Measurements from ENCODE around the gene UBE2S.

UBE2S gene

DNA sequence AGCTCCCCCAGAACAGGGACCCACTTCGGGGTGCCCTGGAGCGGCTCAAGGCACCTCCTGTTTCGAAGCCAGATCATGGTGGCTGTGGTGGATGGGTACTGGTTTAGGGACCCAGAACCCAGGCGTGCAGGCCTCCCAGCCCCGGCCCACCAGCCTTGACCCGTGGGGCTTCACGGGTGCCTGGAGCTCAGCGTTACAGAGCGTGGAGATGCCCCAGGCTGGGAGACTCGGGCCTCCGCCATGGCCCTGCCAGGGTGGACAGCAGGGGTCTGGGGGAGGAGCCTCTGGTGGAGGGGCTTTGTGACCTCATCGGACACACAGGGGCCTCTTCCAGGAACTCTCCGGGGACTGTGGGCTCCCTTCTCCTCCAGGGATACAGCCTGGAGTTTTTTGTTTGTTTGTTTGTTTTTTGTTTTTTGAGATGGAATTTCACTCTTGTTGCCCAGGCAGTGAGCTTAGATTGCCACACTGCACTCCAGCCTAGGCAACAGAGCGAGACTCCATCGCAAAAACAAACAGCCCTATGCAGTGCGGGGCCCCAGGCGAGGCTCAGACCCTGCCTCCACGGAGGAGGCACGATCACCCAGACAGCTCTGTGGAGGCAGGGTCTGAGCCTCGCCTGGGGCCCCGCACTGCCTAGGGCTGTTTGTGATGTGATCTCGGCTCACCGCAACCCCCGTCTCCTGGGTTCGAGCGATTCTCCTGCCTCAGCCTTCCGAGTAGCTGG is 44.4 kb downstream of the UBE2S start, which contains the start of gene GARIN5B:
TSS of gene GARIN5B (minus strand) at position 271 of the 727 bp plus-strand sequence. CDS start at position 77, 194 bp downstream.
- Histone ChIP-seq H3K36me3 (ENCODE audit: insufficient read depth, insufficient read length, low read length) (peaks cover 21% of the 10 kb centered on the region), H3K4me3 (ENCODE audit: insufficient read length, low read depth) (no peak within 1 kb of the TSS), H3K9me3 (ENCODE audit: insufficient read depth, low read length) (no peaks in the 10 kb centered on the region), H3K4me1 (ENCODE audit: insufficient read depth, insufficient read length) (peaks cover 5% of the 10 kb centered on the region), H3K9ac (ENCODE audit: insufficient read length, low read depth) (no peak within 1 kb of the TSS), H3K27me3 (ENCODE audit: insufficient read depth, insufficient read length) (peaks cover 8% of the 10 kb centered on the region)
- no peak for TF ChIP-seq YY1 (IDR thresholded peaks at IDR 0.05; ENCODE audit: insufficient read depth, insufficient read length)
- TF ChIP-seq ZNF274 (IDR thresholded peaks at IDR 0.05; ENCODE audit: low read depth, low read length), result no peak
- TF ChIP-seq SUZ12 (IDR thresholded peaks at IDR 0.05; ENCODE audit: extremely low read depth, insufficient read depth, insufficient read length), result no peak
- DNase-seq (ENCODE audit: low read depth, low spot score), result no peak

DNA sequence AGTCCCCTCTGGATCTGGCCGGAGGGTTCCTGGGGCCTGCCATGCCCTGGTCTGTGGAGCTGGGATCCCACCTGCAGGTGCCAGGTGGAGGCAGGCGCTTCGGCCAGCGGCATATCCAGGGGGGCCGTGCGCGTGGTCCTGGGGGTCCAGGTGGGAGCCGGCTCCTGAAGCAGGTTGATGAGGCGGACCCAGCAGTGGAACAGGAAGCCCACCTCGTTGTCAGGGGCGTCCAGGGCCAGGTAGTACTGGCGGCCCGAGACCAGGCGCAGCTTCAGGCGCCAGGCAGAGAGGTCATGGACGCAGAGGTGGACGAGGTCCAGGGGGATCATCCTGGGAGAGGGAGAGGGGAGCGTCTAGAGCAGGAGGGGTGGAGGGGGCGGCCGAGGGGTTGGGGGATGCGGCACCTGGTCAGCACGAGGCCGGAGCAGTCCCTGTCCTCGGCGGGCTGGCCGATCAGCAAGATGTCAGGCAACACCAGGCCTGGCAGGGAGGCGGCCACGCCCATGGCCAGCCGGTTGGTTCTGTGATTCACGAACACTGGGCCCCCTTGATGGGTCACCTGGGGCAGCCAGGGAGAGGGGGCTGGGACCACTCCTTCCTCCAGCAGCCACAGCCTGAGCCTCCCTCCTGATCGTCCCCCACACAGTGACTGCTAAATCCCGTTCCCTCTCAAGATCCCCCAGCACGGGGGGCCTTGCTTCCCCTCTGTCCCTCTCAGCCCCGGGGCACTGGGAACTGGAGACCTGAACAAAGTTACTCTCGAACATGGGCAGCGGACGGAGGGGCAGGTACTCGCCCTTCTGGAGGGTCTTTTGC is 45.2 kb downstream of the UBE2S start:
- no peak overlapping the region for H3K4me3 ChIP-seq (ENCODE audit: insufficient read length, low read depth)
- H3K9me3 ChIP-seq (ENCODE audit: insufficient read depth, low read length), result no peaks in the 10 kb centered on the region
- H3K9ac ChIP-seq (ENCODE audit: insufficient read length, low read depth), result no peak overlapping the region

DNA sequence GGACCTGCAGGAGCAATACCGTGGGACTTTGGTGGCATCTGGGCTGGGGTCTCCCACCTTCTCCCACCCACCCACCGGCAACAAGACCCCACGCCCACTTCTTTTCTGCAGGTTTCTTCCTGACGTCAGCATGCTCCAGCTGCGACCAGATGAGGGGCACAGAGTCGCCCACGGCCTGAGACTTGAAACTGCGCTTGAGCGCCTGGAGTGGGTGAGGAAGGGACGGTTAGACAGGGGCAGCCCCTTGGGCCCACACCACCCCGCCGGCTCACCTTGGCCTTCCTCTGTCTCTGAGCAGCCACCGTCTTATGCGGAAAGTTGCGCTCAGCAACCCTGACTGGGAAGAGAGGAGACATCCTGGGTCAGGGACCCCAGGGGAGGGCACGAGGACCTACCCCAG is 46.7 kb downstream of the UBE2S start:
- Histone ChIP-seq H3K36me3 (ENCODE audit: insufficient read depth, insufficient read length, low read length) (peaks cover 6% of the 10 kb centered on the region), H3K9ac (ENCODE audit: insufficient read length, low read depth) (no peak overlapping the region), H3K9me3 (ENCODE audit: insufficient read depth, low read length) (no peaks in the 10 kb centered on the region), H3K4me1 (ENCODE audit: insufficient read depth, insufficient read length) (peaks cover 5% of the 10 kb centered on the region), H3K27me3 (ENCODE audit: insufficient read depth, insufficient read length) (peaks cover 20% of the 10 kb centered on the region), H3K4me3 (ENCODE audit: insufficient read length, low read depth) (no peak overlapping the region)
- TF ChIP-seq ZNF274 (IDR thresholded peaks at IDR 0.05; ENCODE audit: low read depth, low read length), result no peak
- no peak for TF ChIP-seq YY1 (IDR thresholded peaks at IDR 0.05; ENCODE audit: insufficient read depth, insufficient read length)
- TF ChIP-seq SUZ12 (IDR thresholded peaks at IDR 0.05; ENCODE audit: extremely low read depth, insufficient read depth, insufficient read length), result no peak
- no peak for DNase-seq (ENCODE audit: low read depth, low spot score)

More for the DNA sequence above, 45.2 kb downstream of the UBE2S start:
- no peak for DNase-seq (ENCODE audit: low read depth, low spot score)
- TF ChIP-seq YY1 (IDR thresholded peaks at IDR 0.05; ENCODE audit: insufficient read depth, insufficient read length), result no peak
- no peak for TF ChIP-seq ZNF274 (IDR thresholded peaks at IDR 0.05; ENCODE audit: low read depth, low read length)
- no peak for TF ChIP-seq SUZ12 (IDR thresholded peaks at IDR 0.05; ENCODE audit: extremely low read depth, insufficient read depth, insufficient read length)
- peaks cover 10% of the 10 kb centered on the region for H3K27me3 ChIP-seq (ENCODE audit: insufficient read depth, insufficient read length)
- peaks cover 5% of the 10 kb centered on the region for H3K4me1 ChIP-seq (ENCODE audit: insufficient read depth, insufficient read length)
- peaks cover 16% of the 10 kb centered on the region for H3K36me3 ChIP-seq (ENCODE audit: insufficient read depth, insufficient read length, low read length)

DNA sequence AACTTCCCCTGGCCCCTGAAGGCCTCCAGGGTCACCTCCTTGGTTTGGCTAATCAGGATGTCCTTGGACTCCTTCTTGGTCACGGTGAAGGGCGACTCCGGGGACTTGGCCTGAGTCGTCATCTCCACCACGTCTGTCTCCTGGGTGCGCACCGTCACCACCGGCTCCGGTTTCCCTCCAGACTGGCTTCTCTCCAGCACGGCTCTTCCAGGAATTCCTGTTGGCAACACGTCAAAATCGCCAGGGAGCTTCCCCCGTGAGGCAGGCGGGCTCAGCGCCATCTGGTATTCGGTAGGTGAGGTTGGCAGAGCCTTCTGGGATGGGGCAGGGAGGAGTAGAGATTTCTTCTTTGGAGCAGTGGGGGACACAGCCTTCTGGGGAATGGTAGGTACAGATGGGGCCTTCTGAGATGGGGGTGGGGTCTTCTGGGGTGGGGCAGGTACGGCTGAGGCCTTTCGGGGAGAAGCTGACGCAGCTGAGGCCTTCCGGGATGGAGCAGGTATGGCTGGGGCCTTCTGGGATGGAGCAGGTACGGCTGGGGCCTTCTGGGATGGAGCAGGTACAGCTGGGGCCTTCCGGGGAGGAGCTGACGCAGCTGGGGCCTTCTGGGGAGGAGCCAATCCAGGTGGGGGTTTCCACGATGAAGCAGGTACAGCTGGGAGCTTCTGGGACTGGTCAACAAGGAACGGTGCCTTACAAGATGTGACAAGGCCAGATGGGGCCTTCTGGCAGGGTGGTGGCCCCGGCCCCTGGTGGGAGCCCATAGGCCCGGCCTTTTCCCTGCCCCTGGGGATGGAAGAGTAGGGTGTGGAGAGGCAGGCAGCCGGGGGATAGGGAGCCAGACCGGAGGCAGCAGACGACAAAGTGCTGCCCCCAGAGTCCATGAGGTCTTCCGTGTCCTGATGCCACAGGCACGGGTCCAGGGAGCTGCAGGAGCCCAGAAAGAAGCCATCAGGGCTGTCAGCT is 48.4 kb downstream of the UBE2S start:
- no peak for DNase-seq (ENCODE audit: low read depth, low spot score)

DNA sequence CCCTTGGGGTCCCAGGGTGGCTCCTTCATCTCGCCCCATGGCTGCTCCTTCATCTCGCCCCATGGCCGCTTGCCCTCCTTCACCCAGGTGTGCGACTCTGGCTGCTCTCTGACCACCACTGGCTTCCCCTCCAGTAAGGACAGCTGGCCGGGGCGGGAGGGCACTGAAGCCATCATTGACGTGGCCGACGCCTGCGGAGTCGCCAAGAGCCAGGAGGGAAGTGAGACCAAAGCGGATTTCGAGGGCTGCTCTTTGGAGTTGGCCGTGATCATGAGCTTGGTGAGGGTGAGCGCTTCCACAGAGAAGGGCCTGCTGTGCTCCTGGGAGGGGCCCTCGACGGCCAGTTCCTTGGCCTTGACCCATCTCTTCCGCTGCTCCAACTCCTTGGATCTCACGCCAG is 49.1 kb downstream of the UBE2S start:
- peaks cover 35% of the 10 kb centered on the region for H3K27me3 ChIP-seq (ENCODE audit: insufficient read depth, insufficient read length)
- H3K4me3 ChIP-seq (ENCODE audit: insufficient read length, low read depth), result no peak overlapping the region
- no peaks in the 10 kb centered on the region for H3K36me3 ChIP-seq (ENCODE audit: insufficient read depth, insufficient read length, low read length)
- H3K4me1 ChIP-seq (ENCODE audit: insufficient read depth, insufficient read length), result no peaks in the 10 kb centered on the region
- no peak for TF ChIP-seq SUZ12 (IDR thresholded peaks at IDR 0.05; ENCODE audit: extremely low read depth, insufficient read depth, insufficient read length)
- TF ChIP-seq YY1 (IDR thresholded peaks at IDR 0.05; ENCODE audit: insufficient read depth, insufficient read length), result no peak
- TF ChIP-seq ZNF274 (IDR thresholded peaks at IDR 0.05; ENCODE audit: low read depth, low read length), result no peak
- DNase-seq (ENCODE audit: low read depth, low spot score), result no peak
- H3K9ac ChIP-seq (ENCODE audit: insufficient read length, low read depth), result no peak overlapping the region
- no peaks in the 10 kb centered on the region for H3K9me3 ChIP-seq (ENCODE audit: insufficient read depth, low read length)

More for the DNA sequence above, 48.4 kb downstream of the UBE2S start:
- H3K4me1 ChIP-seq (ENCODE audit: insufficient read depth, insufficient read length), result peaks cover 3% of the 10 kb centered on the region
- no peak overlapping the region for H3K4me3 ChIP-seq (ENCODE audit: insufficient read length, low read depth)
- TF ChIP-seq SUZ12 (IDR thresholded peaks at IDR 0.05; ENCODE audit: extremely low read depth, insufficient read depth, insufficient read length), result no peak
- TF ChIP-seq YY1 (IDR thresholded peaks at IDR 0.05; ENCODE audit: insufficient read depth, insufficient read length), result no peak
- TF ChIP-seq ZNF274 (IDR thresholded peaks at IDR 0.05; ENCODE audit: low read depth, low read length), result no peak
- peaks cover 31% of the 10 kb centered on the region for H3K27me3 ChIP-seq (ENCODE audit: insufficient read depth, insufficient read length)
- H3K36me3 ChIP-seq (ENCODE audit: insufficient read depth, insufficient read length, low read length), result no peaks in the 10 kb centered on the region
- H3K9me3 ChIP-seq (ENCODE audit: insufficient read depth, low read length), result no peaks in the 10 kb centered on the region
- no peak overlapping the region for H3K9ac ChIP-seq (ENCODE audit: insufficient read length, low read depth)

DNA sequence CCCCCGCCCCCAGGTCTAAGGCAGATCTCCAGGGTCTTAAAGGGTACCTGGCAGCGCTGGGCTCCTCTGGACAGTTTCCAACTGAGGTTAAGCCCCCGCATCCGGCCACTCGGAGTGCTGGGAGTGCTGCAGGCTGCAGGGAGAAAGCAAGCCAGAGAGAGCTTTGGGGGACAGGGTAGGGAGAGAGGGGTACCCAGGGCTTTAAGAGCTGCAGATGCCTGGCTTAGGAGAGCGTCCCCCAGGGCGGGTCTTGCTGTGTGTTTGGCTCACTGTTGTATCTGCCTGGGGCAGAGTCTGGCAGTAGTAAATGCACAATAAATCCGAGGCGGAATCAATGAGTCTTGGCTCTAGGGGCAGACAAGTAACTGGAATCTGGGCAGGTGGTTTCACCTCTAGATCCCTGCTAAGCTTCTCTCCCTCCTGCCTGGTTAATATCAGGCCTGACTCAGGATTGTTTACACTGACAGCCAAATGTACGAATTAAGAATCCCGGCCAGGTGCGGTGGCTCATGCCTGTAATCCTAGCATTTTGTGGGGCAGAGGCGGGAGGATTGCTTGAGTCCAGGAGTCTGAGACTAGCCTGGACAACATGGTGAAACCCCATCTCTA is 52.3 kb downstream of the UBE2S start:
- TF ChIP-seq ZNF274 (IDR thresholded peaks at IDR 0.05; ENCODE audit: low read depth, low read length) (no peak), SUZ12 (IDR thresholded peaks at IDR 0.05; ENCODE audit: extremely low read depth, insufficient read depth, insufficient read length) (no peak), YY1 (IDR thresholded peaks at IDR 0.05; ENCODE audit: insufficient read depth, insufficient read length) (no peak)
- no peaks in the 10 kb centered on the region for H3K36me3 ChIP-seq (ENCODE audit: insufficient read depth, insufficient read length, low read length)
- no peak overlapping the region for H3K4me3 ChIP-seq (ENCODE audit: insufficient read length, low read depth)
- peaks cover 59% of the 10 kb centered on the region for H3K27me3 ChIP-seq (ENCODE audit: insufficient read depth, insufficient read length)
- DNase-seq (ENCODE audit: low read depth, low spot score), result no peak
- no peaks in the 10 kb centered on the region for H3K9me3 ChIP-seq (ENCODE audit: insufficient read depth, low read length)
- peak overlapping the region; percentile 32 for H3K9ac ChIP-seq (ENCODE audit: insufficient read length, low read depth)
- H3K4me1 ChIP-seq (ENCODE audit: insufficient read depth, insufficient read length), result peaks cover 8% of the 10 kb centered on the region

All from NT2/D1 (cell line).